Caco-2 (cell line): Measurements from ENCODE around the gene CDKN2A. TPM values are rescaled to one million over a fixed set of nuclear protein-coding genes. Genes with fewer than 3 reads are reported as not detected.

Experiments
- BruUV-seq: library from RNA; stranded (reverse); fragments of 400-500 nt; replicated peaks from 2 replicates; lab custom pipeline; 2021; lab: Mats Ljungman, UMichigan
- CTCF ChIA-PET: fragments of 300-600 bp; sonication (Branson Sonifier 250); formaldehyde crosslinking; loops from one replicate; lab custom pipeline; 2022; ENCODE audit warnings: antibody characterized with exemption; lab: Charles Lee
- POLR2A ChIA-PET: fragments of 300-600 bp; sonication (Branson Sonifier 250); formaldehyde crosslinking; loops from one replicate; lab custom pipeline; 2022; ENCODE audit warnings: antibody characterized with exemption; lab: Charles Lee
- DNase-seq, 2 experiments: peaks; one replicate each; pipeline versions ENCODE4 v3.0.0 to v3.0.0-alpha.2; 2020 to 2022
- H3K27me3 ChIP-seq: replicated peaks from 2 replicates; pipeline ENCODE4 v1.6.0; 2011; ENCODE audit warnings: low read length; ENCODE audit not compliant: control insufficient read depth, insufficient read depth
- H3K36me3 ChIP-seq: 2 replicates; pipeline ENCODE4 v1.5.1; 2011; ENCODE audit warnings: low read length; ENCODE audit not compliant: control insufficient read depth, insufficient read depth
- H3K4me1 ChIP-seq: fragments of 250-450 bp; sonication (Bioruptor Pico); 2 replicates; pipeline ENCODE4 v1.5.1; 2020; ENCODE audit warnings: mild to moderate bottlenecking
- H3K4me3 ChIP-seq: 2 replicates; pipeline ENCODE4 v1.5.1; 2011; ENCODE audit warnings: low read depth, mild to moderate bottlenecking, control low read depth, low read length
- H3K9me3 ChIP-seq: fragments of 250-450 bp; sonication (Bioruptor Pico); 2 replicates; pipeline ENCODE4 v1.5.1; 2020; ENCODE audit warnings: mild to moderate bottlenecking, moderate library complexity
- H3K27ac Mint-ChIP-seq: one replicate; pipeline ENCODE4 v1.8.0; 2022; ENCODE audit warnings: mixed read lengths; ENCODE audit not compliant: unreplicated experiment
- H3K27me3 Mint-ChIP-seq: one replicate; pipeline ENCODE4 v1.8.0; 2022; ENCODE audit warnings: mixed read lengths; ENCODE audit not compliant: insufficient read depth, unreplicated experiment
- H3K36me3 Mint-ChIP-seq: one replicate; pipeline ENCODE4 v1.8.0; 2022; ENCODE audit warnings: mild to moderate bottlenecking, mixed read lengths; ENCODE audit not compliant: insufficient read depth, unreplicated experiment
- H3K4me1 Mint-ChIP-seq: one replicate; pipeline ENCODE4 v1.8.0; 2022; ENCODE audit warnings: low read depth, mixed read lengths; ENCODE audit not compliant: unreplicated experiment
- H3K4me3 Mint-ChIP-seq: one replicate; pipeline ENCODE4 v1.8.0; 2022; ENCODE audit warnings: mild to moderate bottlenecking, moderate library complexity, mixed read lengths; ENCODE audit not compliant: unreplicated experiment
- H3K9me3 Mint-ChIP-seq: one replicate; pipeline ENCODE4 v1.8.0; 2022; ENCODE audit warnings: mixed read lengths; ENCODE audit not compliant: unreplicated experiment
- CTCF ChIP-seq, 2 experiments: fragments of 200-600 bp in 1 of 2; IDR thresholded peaks; 1 replicate in 1 of 2; 2 replicates in 1 of 2; pipeline versions ENCODE4 v1.5.1 to v1.8.0; 2011 to 2022; ENCODE audit warnings: antibody characterized with exemption in 1 of 2, control low read depth in 1 of 2, inconsistent platforms in 1 of 2, low read depth in 1 of 2, low read length in 1 of 2, mild to moderate bottlenecking in 1 of 2, moderate library complexity in 1 of 2; ENCODE audit not compliant: insufficient read depth in 1 of 2, severe bottlenecking in 1 of 2, unreplicated experiment in 1 of 2
- intact Hi-C: fragments of 100-400 bp; cut with micrococcal nuclease; formaldehyde crosslinking; loops from one replicate; pipeline ENCODE4 v1.10.0; 2022; ENCODE audit not compliant: unreplicated experiment
- total RNA-seq: library from RNA; stranded (reverse); gene quantifications from 2 replicates; pipeline ENCODE4 v1.2.3, GENCODE V29; 2022

Gene CDKN2A
- total RNA-seq, 1 experiment from 2014 or later, result 48.0 TPM

- H3K27me3 Mint-ChIP-seq, result no peaks in the 10 kb centered on the region
- no peak for DNase-seq
- no peaks in the 10 kb centered on the region for H3K36me3 Mint-ChIP-seq
- peaks cover 8% of the 10 kb centered on the region for H3K4me1 Mint-ChIP-seq
- no peaks in the 10 kb centered on the region for H3K9me3 ChIP-seq
- TF ChIP-seq CTCF (IDR thresholded peaks at IDR 0.05; ENCODE audit: insufficient read depth in 1 of 2, low read depth in 1 of 2, low read length in 1 of 2, severe bottlenecking in 1 of 2, unreplicated experiment in 1 of 2), result no peak
- CTCF ChIA-PET, result no interaction called here
- no peaks in the 10 kb centered on the region for H3K9me3 Mint-ChIP-seq
- peaks cover 9% of the 10 kb centered on the region for H3K4me1 ChIP-seq
- H3K36me3 ChIP-seq, result no peaks in the 10 kb centered on the region
- no peak overlapping the region for H3K27ac Mint-ChIP-seq
- POLR2A ChIA-PET, result no interaction called here
- intact Hi-C loops, result no loop called here
- H3K27me3 ChIP-seq, result no peaks in the 10 kb centered on the region
- no peak overlapping the region for H3K4me3 Mint-ChIP-seq
- no peak overlapping the region for H3K4me3 ChIP-seq
- no TSS peak for BruUV-seq
Observed at GRCh38 chr9:22033012-22033630, 38.9 kb upstream of the CDKN2A start.

DNA sequence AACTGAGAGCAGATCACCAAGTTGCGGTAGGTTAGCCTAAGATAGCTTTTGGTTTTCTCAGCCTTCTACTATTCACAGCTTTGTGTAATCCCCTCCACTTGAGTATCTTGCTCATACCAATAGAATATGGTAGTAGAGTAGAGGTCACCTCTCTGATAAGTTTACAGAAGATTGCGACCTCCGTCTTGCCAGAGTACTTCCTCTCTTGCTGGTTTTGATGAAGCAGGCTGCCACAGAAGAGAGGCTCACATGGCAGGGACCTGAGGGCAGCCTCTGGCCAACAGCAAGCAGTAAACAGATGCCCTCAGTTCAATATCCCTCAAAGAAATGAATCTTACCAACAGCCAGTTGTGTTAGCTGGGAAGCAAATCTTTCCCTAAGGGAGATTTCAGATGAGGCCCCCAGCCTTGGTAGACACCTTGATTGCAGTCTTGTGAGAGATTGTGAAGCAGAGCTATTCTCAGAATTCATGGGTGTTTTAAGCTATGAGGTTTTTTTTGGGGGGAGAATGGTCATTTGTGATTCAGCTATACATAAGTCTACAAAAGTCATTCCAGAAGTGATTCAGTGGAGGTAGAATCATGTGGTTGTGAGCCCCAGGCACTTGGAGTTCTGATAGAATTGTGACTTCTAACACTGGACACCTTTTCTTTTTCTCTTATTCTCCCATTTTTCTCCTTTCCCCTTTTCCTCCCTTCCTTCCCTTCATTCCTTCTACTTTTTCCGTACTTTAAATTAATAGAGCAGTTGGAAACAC, 37.6 kb upstream of the CDKN2A start:
- Mint-ChIP-seq H3K27me3 (no peaks in the 10 kb centered on the region), H3K4me3 (no peak overlapping the region), H3K27ac (no peak overlapping the region), H3K36me3 (no peaks in the 10 kb centered on the region), H3K4me1 (peaks cover 8% of the 10 kb centered on the region), H3K9me3 (no peaks in the 10 kb centered on the region)
- no peaks in the 10 kb centered on the region for H3K36me3 ChIP-seq
- H3K4me1 ChIP-seq, result peaks cover 9% of the 10 kb centered on the region
- POLR2A ChIA-PET, result no interaction called here
- TF ChIP-seq CTCF (IDR thresholded peaks at IDR 0.05; ENCODE audit: insufficient read depth in 1 of 2, low read depth in 1 of 2, low read length in 1 of 2, severe bottlenecking in 1 of 2, unreplicated experiment in 1 of 2), result no peak
- DNase-seq, result no peak
- CTCF ChIA-PET, result no interaction called here
- no peaks in the 10 kb centered on the region for H3K27me3 ChIP-seq
- H3K9me3 ChIP-seq, result no peaks in the 10 kb centered on the region
- no TSS peak for BruUV-seq
- intact Hi-C loops, result no loop called here
- H3K4me3 ChIP-seq, result no peak overlapping the region

DNA sequence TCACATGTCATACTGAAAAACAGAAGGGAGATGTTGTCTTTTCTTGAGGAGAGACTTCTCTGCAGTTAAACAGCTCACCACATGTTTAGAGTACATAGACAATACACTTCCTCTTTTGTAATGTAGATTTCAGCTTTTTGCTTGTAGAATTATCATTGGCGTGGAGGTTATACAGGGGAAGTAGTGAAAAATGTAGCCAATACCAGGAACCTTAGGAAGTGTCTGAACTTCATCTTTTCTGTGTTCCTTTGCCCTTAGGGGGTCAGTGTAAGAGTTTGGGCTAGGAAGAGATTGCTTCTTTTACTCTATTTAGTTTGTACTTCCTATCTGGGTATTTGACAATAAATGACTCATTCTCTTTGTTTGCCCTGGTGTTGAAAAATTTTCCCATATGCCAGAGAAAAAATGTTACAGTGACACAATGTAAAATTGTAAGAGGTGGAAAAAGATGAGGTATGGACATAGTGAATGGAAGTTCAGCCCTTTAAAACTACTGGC, 36.0 kb upstream of the CDKN2A start:
- ChIA-PET CTCF (no interaction called here), POLR2A (no interaction called here)
- Mint-ChIP-seq H3K9me3 (no peaks in the 10 kb centered on the region), H3K4me1 (peaks cover 8% of the 10 kb centered on the region), H3K27me3 (no peaks in the 10 kb centered on the region), H3K4me3 (no peak overlapping the region), H3K36me3 (no peaks in the 10 kb centered on the region), H3K27ac (no peak overlapping the region)
- no TSS peak for BruUV-seq
- no peak overlapping the region for H3K4me3 ChIP-seq
- peaks cover 9% of the 10 kb centered on the region for H3K4me1 ChIP-seq
- intact Hi-C loops, result no loop called here
- no peaks in the 10 kb centered on the region for H3K36me3 ChIP-seq
- H3K27me3 ChIP-seq, result no peaks in the 10 kb centered on the region
- peak in 1 of 2 experiments; percentile 8 for DNase-seq
- no peaks in the 10 kb centered on the region for H3K9me3 ChIP-seq
- no peak for TF ChIP-seq CTCF (IDR thresholded peaks at IDR 0.05; ENCODE audit: insufficient read depth in 1 of 2, low read depth in 1 of 2, low read length in 1 of 2, severe bottlenecking in 1 of 2, unreplicated experiment in 1 of 2)
